ENCODE measurements around the gene VAV2.
A peak's percentile ranks its signal among the peaks of the same experiment; 100 is the strongest.

Gene VAV2

GRCh38 chr9:133830711-133831110 lies 161.4 kb downstream of the VAV2 start:
- no peak overlapping the region for H3K56ac ChIP-seq (ENCODE audit: low read length)
- no peak overlapping the region for H3K4ac ChIP-seq (ENCODE audit: low read depth, low read length)
- H3K18ac ChIP-seq (ENCODE audit: low read length): no peak overlapping the region
- no peak overlapping the region for H3K23ac ChIP-seq (ENCODE audit: low read length)
- no peak overlapping the region for H2BK15ac ChIP-seq (replicated peaks; ENCODE audit: low read depth)
- H3K79me2 ChIP-seq (ENCODE audit: control insufficient read depth, insufficient read depth, low read length): no peaks in the 10 kb centered on the region
- H3K36me3 ChIP-seq (ENCODE audit: control insufficient read depth, insufficient read depth, low read length): no peaks in the 10 kb centered on the region
- no peak overlapping the region for H4K8ac ChIP-seq (ENCODE audit: low read depth, low read length)
- H4K5ac ChIP-seq (ENCODE audit: low read length): no peak overlapping the region
- H3K27me3 ChIP-seq (ENCODE audit: insufficient read depth, low read length, poor library complexity): no peaks in the 10 kb centered on the region
- H2BK5ac ChIP-seq (ENCODE audit: low read length): no peak overlapping the region
- no peak overlapping the region for H2BK120ac ChIP-seq (ENCODE audit: low read depth, low read length)
- no CpG with 5 or more reads among the region's 3 CpGs for WGBS (ENCODE audit: extremely low coverage, insufficient coverage, low lambda C conversion rate)
- H3K79me1 ChIP-seq (ENCODE audit: low read length): peaks cover under 1% of the 10 kb centered on the region
- H3K9ac ChIP-seq (ENCODE audit: low read length): no peak overlapping the region
- no peak for DNase-seq
- H3K27ac ChIP-seq (ENCODE audit: low read depth, low read length): no peak overlapping the region
- no peak overlapping the region for H3K4me3 ChIP-seq (ENCODE audit: low read length)
- H2AK5ac ChIP-seq (ENCODE audit: low read length): no peak overlapping the region
- H3K4me2 ChIP-seq (ENCODE audit: low read length): no peak overlapping the region
- peaks cover 1% of the 10 kb centered on the region for H3K4me1 ChIP-seq (ENCODE audit: control insufficient read depth, low read depth, low read length)

GRCh38 chr9:133830310-133830709 lies 161.8 kb downstream of the VAV2 start:
- Histone ChIP-seq H3K27ac (ENCODE audit: low read depth, low read length) (no peak overlapping the region), H3K18ac (ENCODE audit: low read length) (no peak overlapping the region), H3K23ac (ENCODE audit: low read length) (no peak overlapping the region), H3K4me3 (ENCODE audit: low read length) (no peak overlapping the region), H3K9ac (ENCODE audit: low read length) (no peak overlapping the region), H3K79me1 (ENCODE audit: low read length) (no peaks in the 10 kb centered on the region), H2BK120ac (ENCODE audit: low read depth, low read length) (no peak overlapping the region), H3K36me3 (ENCODE audit: control insufficient read depth, insufficient read depth, low read length) (no peaks in the 10 kb centered on the region), H3K27me3 (ENCODE audit: insufficient read depth, low read length, poor library complexity) (no peaks in the 10 kb centered on the region), H3K56ac (ENCODE audit: low read length) (no peak overlapping the region), H2AK5ac (ENCODE audit: low read length) (no peak overlapping the region), H2BK5ac (ENCODE audit: low read length) (no peak overlapping the region), H3K4me2 (ENCODE audit: low read length) (no peak overlapping the region), H3K4ac (ENCODE audit: low read depth, low read length) (no peak overlapping the region), H4K5ac (ENCODE audit: low read length) (no peak overlapping the region), H3K79me2 (ENCODE audit: control insufficient read depth, insufficient read depth, low read length) (no peaks in the 10 kb centered on the region), H4K8ac (ENCODE audit: low read depth, low read length) (no peak overlapping the region), H3K4me1 (ENCODE audit: control insufficient read depth, low read depth, low read length) (no peaks in the 10 kb centered on the region), H2BK15ac (replicated peaks; ENCODE audit: low read depth) (no peak overlapping the region)
- DNase-seq: no peak
- no CpG with 5 or more reads among the region's 6 CpGs for whole genome bisulfite sequencing (ENCODE audit: extremely low coverage, insufficient coverage, low lambda C conversion rate)

DNA sequence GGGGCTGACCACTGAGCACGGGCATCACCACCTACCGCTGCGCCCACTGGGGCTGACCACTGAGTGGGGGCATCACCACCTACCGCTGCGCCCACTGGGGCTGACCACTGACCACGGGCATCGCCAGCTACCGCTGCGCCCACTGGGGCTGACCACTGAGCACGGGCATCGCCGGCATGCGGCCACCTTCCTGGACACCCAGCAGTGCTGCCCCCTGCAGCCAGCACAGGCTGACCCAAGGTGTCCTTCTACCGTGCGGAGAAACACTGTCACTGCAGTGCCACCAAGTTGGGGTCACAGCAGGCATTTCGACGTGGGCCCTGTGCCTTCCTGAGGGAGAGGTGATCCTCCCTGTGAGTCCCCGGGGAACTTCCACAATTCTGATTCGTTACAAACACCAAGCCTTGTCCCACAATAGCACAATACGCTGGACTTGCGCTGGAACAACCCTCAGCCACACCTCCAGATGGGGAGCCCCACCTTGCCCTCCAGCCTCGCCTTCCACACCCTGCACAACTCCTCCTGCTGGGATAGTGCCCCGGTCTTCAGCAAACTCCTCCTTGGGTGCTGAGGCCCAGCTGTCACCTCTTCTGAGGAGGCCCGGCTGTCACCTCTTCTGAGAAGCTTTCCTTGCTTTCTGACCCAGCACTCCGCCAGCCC lies 163.7 kb downstream of the VAV2 start:
- Histone ChIP-seq H3K23ac (ENCODE audit: low read length) (no peak overlapping the region), H3K36me3 (ENCODE audit: control insufficient read depth, insufficient read depth, low read length) (no peaks in the 10 kb centered on the region), H3K27ac (ENCODE audit: low read depth, low read length) (no peak overlapping the region), H3K4me1 (ENCODE audit: control insufficient read depth, low read depth, low read length) (no peaks in the 10 kb centered on the region), H3K4me3 (ENCODE audit: low read length) (no peak overlapping the region), H2BK5ac (ENCODE audit: low read length) (no peak overlapping the region), H3K56ac (ENCODE audit: low read length) (no peak overlapping the region), H3K27me3 (ENCODE audit: insufficient read depth, low read length, poor library complexity) (no peaks in the 10 kb centered on the region), H4K5ac (ENCODE audit: low read length) (no peak overlapping the region), H3K18ac (ENCODE audit: low read length) (no peak overlapping the region), H3K9ac (ENCODE audit: low read length) (no peak overlapping the region), H2AK5ac (ENCODE audit: low read length) (no peak overlapping the region), H3K4ac (ENCODE audit: low read depth, low read length) (no peak overlapping the region), H3K79me2 (ENCODE audit: control insufficient read depth, insufficient read depth, low read length) (no peaks in the 10 kb centered on the region), H2BK120ac (ENCODE audit: low read depth, low read length) (no peak overlapping the region), H2BK15ac (replicated peaks; ENCODE audit: low read depth) (no peak overlapping the region), H4K8ac (ENCODE audit: low read depth, low read length) (no peak overlapping the region), H3K4me2 (ENCODE audit: low read length) (no peak overlapping the region), H3K79me1 (ENCODE audit: low read length) (no peaks in the 10 kb centered on the region)
- DNase-seq: no peak
- no CpG with 5 or more reads among the region's 25 CpGs for WGBS (ENCODE audit: extremely low coverage, insufficient coverage, low lambda C conversion rate)

GRCh38 chr9:133826289-133827085 lies 165.6 kb downstream of the VAV2 start:
- H2BK15ac ChIP-seq (replicated peaks; ENCODE audit: low read depth): no peak overlapping the region
- no peak overlapping the region for H3K18ac ChIP-seq (ENCODE audit: low read length)
- no peak for DNase-seq
- no peak overlapping the region for H3K4me3 ChIP-seq (ENCODE audit: low read length)
- H3K79me2 ChIP-seq (ENCODE audit: control insufficient read depth, insufficient read depth, low read length): no peaks in the 10 kb centered on the region
- H2BK120ac ChIP-seq (ENCODE audit: low read depth, low read length): no peak overlapping the region
- H2AK5ac ChIP-seq (ENCODE audit: low read length): no peak overlapping the region
- H3K9ac ChIP-seq (ENCODE audit: low read length): no peak overlapping the region
- no peaks in the 10 kb centered on the region for H3K79me1 ChIP-seq (ENCODE audit: low read length)
- H4K5ac ChIP-seq (ENCODE audit: low read length): no peak overlapping the region
- H3K36me3 ChIP-seq (ENCODE audit: control insufficient read depth, insufficient read depth, low read length): no peaks in the 10 kb centered on the region
- H4K8ac ChIP-seq (ENCODE audit: low read depth, low read length): no peak overlapping the region
- H3K56ac ChIP-seq (ENCODE audit: low read length): no peak overlapping the region
- H3K4me1 ChIP-seq (ENCODE audit: control insufficient read depth, low read depth, low read length): no peaks in the 10 kb centered on the region
- no peak overlapping the region for H2BK5ac ChIP-seq (ENCODE audit: low read length)
- no CpG with 5 or more reads among the region's 22 CpGs for WGBS (ENCODE audit: extremely low coverage, insufficient coverage, low lambda C conversion rate)
- no peaks in the 10 kb centered on the region for H3K27me3 ChIP-seq (ENCODE audit: insufficient read depth, low read length, poor library complexity)
- H3K23ac ChIP-seq (ENCODE audit: low read length): no peak overlapping the region
- H3K27ac ChIP-seq (ENCODE audit: low read depth, low read length): no peak overlapping the region
- H3K4ac ChIP-seq (ENCODE audit: low read depth, low read length): no peak overlapping the region
- H3K4me2 ChIP-seq (ENCODE audit: low read length): no peak overlapping the region

DNA sequence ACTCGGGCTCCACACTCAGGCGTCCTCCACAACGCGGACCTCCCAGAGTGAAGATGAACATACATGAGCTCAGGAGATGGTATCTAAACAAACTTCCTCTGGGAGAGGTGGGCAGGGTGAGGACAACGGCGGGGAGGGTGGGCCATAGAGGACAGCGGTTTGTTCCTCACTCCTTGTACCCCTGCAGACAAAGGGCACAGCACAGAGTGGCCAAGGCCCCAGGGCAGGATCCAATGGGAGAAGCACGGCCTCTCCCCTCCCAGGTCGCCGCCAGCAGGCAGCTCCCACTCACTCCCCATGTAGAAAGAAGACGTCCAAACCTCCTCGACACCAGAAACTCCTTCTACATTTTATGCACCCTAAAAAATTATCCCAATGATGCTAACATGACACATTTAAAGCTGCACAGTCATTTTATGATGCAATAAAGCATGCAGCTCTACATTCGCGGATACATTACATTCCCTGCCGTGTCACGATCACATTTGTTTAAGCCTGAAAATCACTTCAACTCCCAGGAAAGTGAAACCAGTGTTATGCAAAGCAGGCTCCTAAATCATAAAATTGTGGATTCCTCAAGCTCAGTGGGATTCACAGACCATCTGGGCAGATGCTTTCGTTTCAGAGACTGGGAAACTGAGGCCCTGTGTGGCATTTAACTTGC lies 166.4 kb downstream of the VAV2 start:
- Histone ChIP-seq H3K23ac (ENCODE audit: low read length) (no peak overlapping the region), H3K79me1 (ENCODE audit: low read length) (no peaks in the 10 kb centered on the region), H2BK15ac (replicated peaks; ENCODE audit: low read depth) (no peak overlapping the region), H4K5ac (ENCODE audit: low read length) (no peak overlapping the region), H3K56ac (ENCODE audit: low read length) (peak overlapping the region; percentile 5), H2BK120ac (ENCODE audit: low read depth, low read length) (no peak overlapping the region), H3K4ac (ENCODE audit: low read depth, low read length) (no peak overlapping the region), H3K18ac (ENCODE audit: low read length) (no peak overlapping the region), H3K36me3 (ENCODE audit: control insufficient read depth, insufficient read depth, low read length) (no peaks in the 10 kb centered on the region), H3K4me1 (ENCODE audit: control insufficient read depth, low read depth, low read length) (no peaks in the 10 kb centered on the region), H3K79me2 (ENCODE audit: control insufficient read depth, insufficient read depth, low read length) (no peaks in the 10 kb centered on the region), H3K27ac (ENCODE audit: low read depth, low read length) (no peak overlapping the region), H2AK5ac (ENCODE audit: low read length) (no peak overlapping the region), H4K8ac (ENCODE audit: low read depth, low read length) (no peak overlapping the region), H3K27me3 (ENCODE audit: insufficient read depth, low read length, poor library complexity) (no peaks in the 10 kb centered on the region), H3K4me2 (ENCODE audit: low read length) (no peak overlapping the region), H2BK5ac (ENCODE audit: low read length) (no peak overlapping the region), H3K4me3 (ENCODE audit: low read length) (no peak overlapping the region), H3K9ac (ENCODE audit: low read length) (no peak overlapping the region)
- no CpG with 5 or more reads among the region's 17 CpGs for WGBS (ENCODE audit: extremely low coverage, insufficient coverage, low lambda C conversion rate)
- no peak for DNase-seq

Data from mesendoderm (in vitro differentiated cells).